GM19328 (cell line): ENCODE results near the gene WTAP.
"Not testable (repeated sequence)": the region's sequence is repeated elsewhere in the genome, so short reads cannot be mapped to it uniquely, and the experiment has no call there.

Experiments
- ATAC-seq: cut with Tn5 transposase; IDR thresholded peaks from one replicate; pipeline ENCODE4 v1.9.1; 2021; ENCODE audit warnings: mild to moderate bottlenecking, moderate library complexity; ENCODE audit not compliant: unreplicated experiment

WTAP gene

DNA sequence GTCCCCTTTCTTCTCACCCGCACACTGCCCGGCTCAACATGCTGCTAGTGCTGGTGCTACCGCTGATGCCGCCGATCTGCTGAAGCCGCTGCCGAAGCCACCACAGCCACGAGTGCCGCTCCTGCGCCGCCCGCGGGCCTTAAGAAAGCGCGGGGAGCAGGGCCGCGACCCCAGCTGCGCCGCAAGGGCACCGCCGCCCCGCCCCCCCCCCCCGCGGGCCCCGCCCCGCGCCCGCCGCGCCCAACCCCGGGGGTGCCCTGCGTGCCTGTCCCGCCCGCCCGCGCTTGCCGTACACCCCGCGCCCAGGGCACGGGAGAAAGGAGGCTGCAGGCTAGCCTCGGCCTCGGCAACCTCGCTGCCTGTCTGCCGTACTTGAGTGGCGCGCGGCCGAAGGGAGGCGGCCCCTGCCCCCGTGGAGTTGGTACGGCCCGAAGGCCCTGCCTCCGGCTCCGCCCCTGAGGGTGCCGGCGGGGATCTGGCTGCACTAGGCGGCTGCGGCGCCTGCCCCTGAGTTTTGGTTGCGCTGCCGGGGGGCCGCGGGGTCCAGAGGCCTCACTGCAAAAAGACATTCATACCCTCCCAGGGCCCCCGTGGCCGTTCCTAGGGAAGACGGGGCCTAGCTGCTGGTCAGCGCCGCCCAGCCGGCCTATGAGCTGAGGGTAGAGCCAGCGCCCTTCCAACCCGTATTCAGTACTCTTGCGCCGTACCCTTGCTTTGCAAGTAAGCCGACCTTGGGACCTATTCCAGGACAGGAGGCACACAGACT, 34.0 kb upstream of the WTAP start, which contains the start of gene SOD2:
Gene SOD2 (minus strand): TSS at position 114 of the 766 bp plus-strand sequence. CDS start 74 bp downstream, at position 40.
- peak; percentile 83 for ATAC-seq

DNA sequence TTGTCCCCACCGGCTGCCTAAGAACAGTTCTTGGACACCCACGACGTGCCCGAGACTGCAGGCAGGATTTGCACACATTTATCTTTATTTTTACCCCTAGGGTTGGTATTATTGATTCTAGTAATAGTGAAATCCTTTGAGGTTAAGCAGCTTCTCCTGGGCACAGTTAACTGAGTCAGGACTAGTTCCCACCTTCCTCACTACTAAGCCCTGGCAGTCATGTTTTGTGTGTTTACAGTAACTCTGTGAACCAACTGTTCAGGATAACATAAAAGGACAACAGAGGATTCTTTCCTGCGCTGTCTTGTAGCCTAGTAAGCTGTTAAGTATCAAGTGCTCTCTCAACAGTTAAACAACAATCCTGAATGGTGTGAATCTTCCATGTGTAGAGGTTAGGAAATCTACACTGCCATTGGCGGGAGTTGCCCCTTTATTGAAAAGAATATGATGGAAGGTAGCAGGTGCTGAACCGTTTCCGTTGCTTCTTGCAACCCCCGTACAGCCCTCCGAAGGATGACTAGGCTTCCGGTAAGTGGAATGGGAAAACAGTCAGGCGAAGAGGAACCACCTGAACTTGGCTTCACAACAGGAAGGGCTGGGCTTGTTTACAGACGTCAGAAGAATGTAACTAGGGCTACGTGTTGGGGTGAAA, 33.3 kb upstream of the WTAP start:
- peak; percentile 0 for ATAC-seq

DNA sequence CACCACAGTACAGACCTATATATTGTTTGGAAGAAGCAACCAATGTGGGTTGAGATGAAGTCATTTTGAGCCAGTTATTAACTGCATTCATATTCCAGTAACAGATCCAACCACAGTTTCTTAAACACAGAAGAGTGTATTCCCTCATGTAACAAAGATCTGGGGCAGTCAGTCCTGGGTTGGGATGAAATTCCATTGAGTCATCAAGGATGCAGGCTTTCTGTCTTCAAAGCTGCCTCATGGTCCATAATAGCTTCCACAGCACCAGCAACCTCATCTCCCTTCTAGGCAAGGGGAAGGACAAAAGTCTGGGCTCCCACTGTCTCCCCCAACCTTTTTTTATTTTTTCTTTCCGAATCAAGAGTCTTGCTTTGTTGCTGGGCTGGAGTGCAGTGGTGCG, 31.3 kb upstream of the WTAP start:
- no peak for ATAC-seq

DNA sequence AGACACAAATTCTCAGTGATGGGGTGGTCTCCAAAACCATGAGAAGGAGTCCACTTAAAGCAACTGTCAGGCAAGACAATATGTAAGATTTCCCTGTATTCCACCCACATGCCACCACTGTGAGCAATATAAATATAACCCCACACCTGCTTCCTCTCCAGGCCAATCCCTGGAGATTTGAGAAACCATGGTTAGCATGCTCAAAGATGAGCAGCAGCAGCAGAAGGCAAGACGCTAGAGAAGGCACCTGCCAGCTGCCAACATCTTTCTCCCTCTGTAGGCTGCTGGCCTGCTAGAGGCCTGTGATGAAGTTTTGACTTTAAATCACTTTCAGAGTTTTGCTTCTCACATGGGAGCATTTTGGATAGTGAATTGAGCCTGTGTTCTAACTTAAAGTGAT, 26.3 kb upstream of the WTAP start:
- ATAC-seq: no peak

DNA sequence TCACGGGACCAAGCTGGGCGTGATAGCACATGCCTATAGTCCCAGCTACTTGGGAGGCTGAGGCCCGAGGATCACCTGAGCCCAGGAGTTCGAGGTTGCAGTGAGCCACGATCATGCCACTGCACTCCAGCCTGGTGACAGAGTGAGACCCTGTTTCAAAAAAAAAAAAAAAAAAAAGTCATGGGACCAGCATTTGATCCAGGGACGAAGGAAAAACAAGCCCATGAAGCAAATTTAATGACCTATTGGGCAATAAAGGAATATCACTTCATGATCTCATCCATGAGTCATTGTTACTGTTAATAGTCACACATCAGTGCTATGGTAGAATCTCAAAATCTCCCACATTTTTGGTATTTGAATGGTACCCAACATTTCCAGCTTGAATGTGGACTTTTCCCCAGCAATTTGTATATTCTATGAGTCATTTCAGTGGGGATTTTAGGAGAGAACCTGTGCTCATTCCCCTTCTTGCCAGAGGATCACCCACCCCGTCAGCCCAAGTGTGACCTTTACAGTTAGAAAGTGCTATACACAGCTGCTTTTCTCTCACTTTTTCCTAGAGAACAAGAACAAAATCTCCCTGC, 25.8 kb upstream of the WTAP start:
- ATAC-seq: no peak

DNA sequence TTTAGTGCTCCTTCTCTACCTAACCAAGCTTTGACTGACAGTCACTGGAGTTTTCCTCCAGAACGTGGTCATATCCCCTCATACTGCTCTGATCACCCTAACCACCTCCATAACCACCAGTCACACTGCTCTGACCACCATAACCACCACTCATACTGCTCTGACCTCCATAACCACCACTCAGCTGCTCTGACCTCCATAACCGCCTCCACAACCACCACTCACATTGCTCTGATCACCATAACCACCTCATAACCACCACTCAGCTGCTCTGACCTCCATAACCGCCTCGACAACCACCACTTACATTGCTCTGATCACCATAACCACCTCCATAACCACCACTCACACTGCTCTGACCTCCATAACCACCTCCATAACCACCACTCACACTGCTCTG, 16.7 kb upstream of the WTAP start:
- not testable (repeated sequence) for ATAC-seq

DNA sequence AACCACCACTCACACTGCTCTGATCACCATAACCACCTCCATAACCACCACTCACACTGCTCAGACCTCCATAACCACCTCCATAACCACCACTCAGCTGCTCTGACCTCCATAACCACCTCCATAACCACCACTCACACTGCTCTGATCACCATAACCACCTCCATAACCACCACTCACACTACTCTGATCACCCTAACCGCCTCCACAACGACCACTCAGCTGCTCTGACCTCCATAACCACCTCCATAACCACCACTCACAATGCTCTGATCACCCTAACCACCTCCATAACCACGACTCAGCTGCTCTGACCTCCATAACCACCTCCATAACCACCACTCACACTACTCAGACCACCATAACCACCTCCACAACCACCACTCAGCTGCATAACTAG, 14.9 kb upstream of the WTAP start:
- ATAC-seq: not testable (repeated sequence)

DNA sequence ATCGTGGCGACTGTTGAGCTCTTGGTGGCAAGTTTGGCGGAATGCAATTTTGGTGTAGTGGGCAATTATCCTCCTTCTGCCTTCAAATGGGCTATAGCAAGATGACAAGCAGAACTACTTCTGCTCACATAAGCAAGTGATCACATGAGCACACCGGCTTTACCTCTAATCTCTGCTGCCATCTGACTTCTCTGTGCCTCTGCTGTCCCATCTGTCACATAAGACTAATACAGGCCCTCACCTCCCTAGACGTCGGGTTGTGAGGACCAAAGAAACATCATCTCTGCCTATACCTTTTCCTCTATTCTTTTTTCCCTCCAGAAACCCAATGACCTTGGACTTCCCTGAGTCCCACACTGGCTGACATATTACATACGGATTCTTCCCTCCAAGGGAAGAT, 13.3 kb upstream of the WTAP start:
- no peak for ATAC-seq

DNA sequence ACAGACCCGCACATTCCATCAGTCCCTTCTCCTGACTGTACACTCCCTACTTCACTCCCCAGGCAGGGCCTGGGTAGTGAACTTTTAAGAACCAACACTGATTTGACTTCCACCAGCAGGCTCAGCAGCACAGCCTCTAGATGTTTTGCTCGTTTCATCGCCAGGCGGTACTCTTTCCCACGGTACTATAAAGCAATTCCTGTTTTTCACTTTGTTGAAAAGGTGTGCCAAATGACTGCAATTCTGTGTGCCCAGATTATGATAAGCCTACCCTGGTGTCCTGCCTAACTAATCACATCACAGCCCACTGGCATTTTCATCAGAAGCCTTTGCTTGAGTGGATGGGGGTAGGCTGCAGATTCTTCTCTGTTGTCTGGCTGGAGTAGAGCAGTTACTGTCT, 12.9 kb upstream of the WTAP start:
- no peak for ATAC-seq

DNA sequence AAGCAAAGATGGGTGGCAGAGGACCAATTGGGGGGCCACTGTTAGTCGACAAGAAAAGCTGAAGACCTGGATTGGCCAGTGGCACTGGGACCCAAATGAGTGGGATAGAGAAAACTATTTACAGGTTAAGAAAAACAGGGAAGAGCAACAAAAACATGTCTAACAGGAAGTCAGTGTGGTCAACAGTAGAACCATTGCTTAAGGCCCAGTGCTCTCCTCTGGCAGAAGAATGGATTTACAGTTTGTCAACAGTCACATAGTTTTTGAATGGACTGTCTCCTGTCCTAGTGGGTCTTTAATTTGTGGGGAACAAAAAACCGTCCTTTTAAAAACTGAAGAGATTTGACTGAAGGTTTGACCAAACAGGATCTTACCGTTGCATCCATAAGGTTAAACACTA, 12.1 kb upstream of the WTAP start:
- ATAC-seq: no peak

DNA sequence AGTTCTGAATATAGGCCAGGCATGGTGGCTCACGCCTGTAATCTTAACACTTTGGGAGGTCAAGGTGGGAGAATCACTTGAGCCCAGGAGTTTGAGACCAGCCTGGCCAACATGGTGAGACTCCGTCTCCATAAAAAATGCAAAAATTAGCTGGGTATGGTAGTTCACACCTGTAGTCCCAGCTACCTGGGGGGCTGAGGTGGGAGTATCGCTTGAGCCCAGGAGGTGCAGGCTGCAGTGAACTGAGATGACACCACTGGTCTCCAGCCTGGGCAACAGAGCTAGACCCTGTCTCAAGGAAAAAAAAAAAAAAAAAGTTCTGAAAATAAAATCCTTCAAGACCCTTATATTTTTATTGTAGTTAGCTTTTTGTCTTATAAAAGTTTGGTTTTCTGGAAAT, 11.7 kb upstream of the WTAP start:
- ATAC-seq: no peak

DNA sequence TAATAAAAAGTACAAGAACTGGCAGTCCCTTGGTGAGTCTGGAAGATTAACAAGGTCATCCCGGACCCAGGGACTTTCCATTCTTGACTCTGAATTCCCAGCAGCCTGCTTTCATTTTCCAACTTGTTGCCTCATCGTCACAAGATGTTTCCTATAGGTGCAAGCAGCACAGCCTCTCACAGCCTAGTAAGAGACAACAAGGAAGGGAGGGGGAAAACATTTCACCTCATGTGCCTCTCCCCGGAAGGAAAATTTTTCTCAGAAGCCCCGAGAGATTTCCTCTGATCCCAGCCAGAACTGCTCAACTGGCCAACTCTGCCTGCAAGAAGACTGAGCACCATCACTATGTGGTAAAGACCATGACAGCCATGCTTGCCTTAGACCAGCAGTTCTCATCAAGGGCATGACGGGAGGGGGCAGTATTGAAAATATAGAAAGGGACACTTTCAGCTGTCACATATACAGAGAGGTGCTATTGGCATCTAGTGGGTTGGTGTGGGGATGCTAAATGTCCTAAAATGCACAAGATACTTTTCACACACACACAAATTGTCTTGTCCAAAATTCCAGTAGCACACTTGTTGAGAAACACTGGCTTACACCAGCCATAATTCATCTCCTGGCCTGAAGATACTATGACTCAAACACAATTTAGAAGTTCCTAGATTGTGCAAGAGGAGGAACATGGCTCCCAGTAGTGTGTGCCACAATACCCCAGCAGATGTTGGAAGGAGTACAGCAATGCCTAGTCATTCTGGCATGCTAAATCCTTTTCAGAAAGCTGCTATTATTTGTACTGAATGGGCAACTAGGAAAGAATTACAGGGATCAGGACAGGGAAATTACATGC, 10.8 kb upstream of the WTAP start:
- ATAC-seq: no peak

DNA sequence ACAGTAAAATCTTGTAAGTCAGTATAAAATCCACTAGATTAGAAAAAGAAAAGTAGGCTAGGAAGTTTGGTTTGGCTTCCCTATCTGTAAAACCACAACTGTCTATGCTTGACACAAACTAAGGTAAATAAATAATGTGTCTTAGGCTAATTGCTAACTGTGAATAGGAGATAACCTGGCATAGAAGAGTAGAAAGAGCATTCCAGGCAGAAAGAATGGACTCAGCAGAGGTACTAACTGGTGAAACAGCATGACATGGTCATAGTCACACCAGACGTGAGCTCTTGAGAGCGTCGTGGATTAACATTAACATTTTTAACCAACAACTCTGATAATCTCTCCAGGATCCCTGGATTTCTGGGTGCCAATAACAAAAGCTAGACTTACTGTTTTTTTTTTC, 8.7 kb upstream of the WTAP start:
- no peak for ATAC-seq

DNA sequence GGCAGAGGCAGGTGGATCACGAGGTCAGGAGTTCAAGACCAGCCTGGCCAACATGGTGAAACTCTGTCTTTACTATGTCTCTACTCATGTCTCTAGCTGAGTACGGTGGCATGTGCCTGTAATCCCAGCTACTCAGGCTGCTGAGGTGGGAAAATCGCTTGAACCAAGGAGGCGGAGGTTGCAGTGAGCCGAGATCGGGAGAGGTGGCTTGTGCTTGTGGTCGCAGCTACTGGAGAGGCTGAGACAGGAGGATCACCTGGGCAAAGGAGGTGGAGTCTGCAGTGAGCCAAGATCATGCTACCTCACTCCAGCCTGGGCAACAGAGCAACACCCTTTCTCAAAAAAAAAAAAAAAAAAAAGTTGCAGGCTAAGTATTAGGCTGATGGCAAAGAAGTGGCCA, 8.0 kb upstream of the WTAP start:
- no peak for ATAC-seq

DNA sequence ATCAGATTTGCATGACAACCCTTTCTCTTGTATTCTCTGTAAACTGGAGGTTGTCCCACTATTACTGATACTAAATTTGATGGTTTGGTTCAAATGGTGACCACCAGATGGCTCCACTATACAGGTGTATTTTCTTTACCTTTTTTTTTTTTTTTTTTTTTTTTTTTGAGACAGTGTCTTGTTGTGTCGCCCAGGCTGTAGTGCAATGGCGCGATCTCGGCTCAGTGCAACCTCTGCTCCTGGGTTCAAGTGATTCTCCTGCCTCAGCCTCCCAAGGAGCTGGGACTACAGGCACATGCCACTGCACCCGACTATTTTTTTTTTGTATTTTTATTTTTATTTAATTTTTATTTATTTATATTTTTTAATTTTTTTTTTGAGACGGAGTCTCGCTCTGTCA, 6.6 kb upstream of the WTAP start:
- no peak for ATAC-seq

DNA sequence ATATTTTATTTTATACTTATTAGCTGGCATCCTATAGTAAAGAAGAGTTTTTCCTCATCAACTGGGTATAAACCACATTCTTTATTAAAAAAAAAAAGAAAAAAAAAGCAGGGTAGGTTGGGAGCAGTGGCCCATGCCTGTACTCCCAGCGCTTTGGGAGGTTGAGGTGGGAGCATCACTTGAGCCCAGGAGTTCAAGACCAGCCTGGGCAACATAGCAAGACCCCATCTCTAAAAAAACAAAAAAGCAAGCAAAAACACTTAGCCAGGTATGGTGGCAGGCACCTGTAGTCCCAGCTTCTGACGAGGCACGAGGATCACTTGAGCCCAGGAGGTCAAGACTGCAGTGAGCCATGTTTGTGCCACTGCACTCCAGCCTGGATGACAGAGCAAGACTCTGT, 5.3 kb upstream of the WTAP start:
- not testable (repeated sequence) for ATAC-seq

DNA sequence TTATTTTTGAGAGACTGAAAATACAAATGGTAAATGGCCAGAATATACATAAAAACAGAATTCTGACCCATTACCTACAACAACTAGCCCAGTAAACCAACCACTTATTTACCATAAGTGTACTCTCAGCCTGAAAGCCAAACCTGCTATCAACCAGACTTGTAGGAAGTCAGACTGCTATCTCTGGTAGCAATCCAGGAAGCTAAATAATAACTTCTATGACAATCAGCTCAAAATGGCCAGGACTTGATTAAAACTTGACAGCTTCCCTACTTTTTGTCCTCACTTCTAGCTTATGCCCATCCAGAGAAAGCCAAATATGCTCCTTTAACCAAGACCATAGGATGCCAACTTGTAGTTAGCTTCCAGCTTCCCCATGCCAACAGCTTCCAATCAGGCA, 4.7 kb upstream of the WTAP start:
- ATAC-seq: no peak

DNA sequence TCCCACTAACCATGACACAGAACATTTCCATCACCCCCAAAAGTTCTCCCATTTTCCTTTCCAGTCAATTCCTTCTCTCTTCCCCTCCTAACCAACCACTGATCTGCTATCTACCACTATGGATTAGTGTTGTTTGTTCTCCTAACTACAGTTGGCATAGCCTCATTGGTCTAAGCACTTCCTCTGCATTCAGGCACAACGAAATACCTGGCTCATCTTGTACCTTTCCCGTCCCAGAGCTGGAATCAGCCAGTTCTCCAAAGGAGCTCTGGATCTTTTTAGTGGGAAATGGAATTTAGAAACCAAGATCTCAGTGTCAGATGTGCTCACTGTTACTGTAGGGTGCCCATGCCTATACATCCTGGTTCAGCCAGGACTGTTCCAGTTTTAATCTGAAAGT, 4.0 kb upstream of the WTAP start:
- ATAC-seq: no peak

DNA sequence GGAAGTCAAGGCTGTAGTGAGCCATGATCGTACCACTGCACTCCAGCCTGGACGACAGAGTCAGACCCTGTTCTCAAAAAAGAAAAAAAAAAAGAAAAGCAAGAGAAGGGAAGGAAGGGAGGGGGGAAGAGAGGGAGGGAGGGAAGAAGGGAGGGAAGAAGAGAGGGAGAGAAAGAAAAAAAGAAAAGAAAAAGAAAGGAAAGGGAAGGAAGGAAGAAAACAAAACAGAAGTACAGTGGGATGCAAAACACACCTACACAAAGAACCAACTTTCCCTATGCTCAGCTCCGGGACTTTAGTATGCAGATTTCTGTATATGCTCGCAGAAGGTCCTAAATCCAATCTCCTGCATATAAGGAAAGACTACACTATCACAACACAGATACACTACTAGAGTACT, 2.5 kb upstream of the WTAP start:
- ATAC-seq: no peak

DNA sequence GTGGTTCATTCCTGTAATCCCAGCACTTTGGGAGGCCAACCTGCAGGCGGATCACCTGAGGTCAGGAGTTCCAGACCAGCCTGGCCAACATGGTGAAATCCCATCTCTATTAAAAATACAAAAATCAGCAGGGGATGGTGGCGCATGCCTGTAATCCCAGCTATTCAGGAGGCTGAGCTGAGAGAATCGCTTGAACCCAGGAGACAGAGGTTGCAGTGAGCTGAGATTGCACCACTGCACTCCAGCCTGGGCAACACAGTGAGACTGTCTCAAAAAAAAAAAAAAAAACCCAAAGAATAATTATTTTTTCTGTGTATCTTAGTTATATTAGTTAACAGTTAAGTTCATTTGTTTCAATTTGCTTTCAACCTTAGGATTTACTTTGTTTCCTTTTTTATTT, 2.1 kb upstream of the WTAP start:
- ATAC-seq: not testable (repeated sequence)

DNA sequence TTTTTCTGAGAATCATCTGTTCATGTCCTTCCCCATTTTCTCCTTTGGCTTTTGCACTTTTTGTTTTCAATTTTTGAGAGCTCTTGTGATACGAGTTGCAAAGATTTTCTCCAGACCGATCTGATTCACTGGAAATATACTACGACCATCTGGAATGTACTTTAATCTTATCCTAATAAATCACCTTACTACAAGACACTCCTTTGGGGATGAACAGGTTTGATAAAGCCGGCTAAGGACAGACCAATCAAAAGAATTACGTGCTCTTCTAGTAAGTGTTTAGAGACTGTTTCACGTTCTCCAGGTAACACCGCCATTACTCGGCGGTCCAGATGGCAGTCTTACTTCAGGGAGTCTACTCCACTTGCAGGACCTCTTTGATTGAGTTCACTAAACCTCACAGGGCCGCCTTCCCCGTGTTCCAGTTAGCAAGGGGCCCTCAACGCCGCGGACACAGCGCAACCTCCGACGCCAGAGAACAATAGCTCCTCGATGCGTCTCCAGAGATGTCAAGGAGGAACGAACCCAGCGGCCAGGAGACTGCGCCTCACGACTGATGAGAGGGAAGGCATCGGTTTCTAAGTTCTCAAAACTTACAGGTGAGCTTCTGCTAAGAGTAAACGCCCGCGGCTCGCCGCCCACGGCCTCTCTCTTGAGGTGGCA, 920 bp upstream of the WTAP start:
- peak; percentile 23 for ATAC-seq
